Stromal cell of bone marrow (primary cell): ENCODE results near the gene HORMAD2.
"Not testable (repeated sequence)": the region's sequence is repeated elsewhere in the genome, so short reads cannot be mapped to it uniquely, and the experiment has no call there.

Source experiments
- DNase-seq: peaks from one replicate; pipeline ENCODE4 v3.0.0-alpha.2; 2012; ENCODE audit warnings: low read depth

The HORMAD2 gene

DNA sequence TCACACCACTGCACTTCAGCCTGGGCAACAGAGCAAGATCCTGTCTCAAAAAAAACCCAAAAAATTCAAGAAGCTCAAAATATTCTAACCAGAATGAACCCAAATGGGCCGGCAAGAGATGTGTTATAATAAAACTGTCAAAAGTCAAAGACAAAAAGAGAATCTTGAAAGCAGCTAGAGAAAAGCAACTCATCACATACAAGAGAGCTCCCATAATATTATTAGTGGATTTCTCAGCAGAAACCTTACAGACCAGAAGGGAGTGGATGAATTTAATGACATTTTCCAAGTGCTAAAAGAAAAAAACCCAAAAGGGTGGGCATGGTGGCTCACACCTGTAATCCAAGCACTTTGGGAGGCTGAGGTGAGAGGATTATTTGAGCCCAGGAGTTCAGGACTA is 22.9 kb upstream of the HORMAD2 start:
- no peak for DNase-seq

DNA sequence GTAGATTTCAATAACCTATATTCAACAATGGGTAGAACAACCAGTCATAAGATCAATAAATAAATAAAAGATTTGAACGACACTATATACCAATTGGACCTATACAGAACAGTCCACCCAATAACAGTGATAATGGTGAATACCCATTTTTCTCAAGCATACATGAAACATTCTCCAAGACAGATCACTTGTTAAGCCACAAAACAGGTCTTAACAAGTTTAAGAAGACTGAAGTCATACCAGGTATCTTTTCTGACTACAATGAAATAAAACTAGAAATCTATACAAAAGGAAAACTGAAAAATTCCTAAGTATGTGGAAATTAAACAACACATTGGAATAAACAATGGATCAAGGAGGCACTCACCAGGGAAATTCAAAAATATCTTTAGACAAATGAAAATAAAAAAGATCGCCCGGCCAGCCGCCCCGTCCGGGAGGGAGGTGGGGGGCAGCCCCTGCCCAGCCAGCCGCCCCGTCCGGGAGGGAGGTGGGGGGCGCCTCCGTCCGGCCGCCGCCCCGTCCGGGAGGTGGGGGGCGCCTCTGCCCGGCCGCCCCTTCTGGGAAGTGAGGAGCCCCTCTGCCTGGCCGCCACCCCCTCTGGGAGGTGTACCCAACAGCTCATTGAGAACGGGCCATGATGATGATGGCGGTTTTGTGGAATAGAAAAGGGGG is 20.8 kb upstream of the HORMAD2 start:
- not testable (repeated sequence) for DNase-seq

DNA sequence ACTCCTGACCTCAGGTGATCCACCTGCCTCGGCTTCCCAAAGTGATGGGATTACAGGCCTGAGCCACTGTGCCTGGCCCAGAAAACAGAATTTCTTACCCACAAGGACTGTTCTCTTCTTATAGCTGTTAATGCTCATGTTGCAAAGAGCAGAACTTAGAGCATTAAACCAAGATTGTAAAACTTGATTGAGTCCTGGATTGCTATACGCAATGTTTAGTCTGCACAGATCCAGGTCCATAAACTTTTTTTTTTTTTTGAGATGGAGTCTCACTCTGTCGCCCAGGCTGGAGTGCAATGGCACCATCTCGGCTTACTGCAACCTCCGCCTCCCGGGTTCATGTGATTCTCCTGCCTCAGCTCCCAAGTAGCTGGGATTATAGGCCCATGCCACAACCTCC is 19.2 kb upstream of the HORMAD2 start:
- not testable (repeated sequence) for DNase-seq

DNA sequence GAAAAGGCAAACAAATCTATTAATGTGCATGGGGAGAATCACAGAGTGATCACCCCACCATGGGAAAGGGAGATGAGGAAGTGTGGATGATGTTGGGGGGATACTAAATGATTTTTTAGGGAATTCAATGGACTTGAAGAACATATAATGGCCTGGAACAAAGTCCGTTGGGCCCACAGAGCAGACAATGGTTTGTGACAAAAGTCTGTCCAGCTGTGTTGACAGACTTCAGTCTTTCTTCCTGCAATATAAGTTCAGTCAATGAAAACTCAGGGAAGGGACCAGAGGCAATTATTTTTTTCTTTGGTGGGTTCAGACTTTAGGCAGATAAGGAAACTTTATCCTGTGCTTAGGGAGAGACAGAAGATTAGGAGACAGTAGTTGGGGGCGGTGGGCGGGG is 18.0 kb upstream of the HORMAD2 start:
- no peak for DNase-seq

DNA sequence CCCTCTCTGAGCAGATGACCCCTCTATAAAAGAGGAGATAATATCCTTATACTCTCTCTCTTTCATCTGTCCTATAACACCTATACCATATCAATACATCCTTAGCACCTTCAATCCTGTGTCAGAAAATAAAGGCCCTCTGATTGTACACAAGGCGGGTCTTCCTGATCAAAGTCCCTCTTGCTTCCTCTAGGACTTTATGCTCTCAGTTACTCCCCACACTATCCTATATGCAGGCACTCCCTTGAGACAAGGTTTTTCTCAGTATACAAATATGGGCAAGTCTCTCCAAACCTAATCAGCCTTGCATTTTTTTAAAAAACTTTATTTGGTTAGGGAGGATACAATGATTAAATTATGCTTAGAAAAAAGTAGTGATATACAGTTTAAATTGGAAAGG is 17.3 kb upstream of the HORMAD2 start:
- DNase-seq: no peak

DNA sequence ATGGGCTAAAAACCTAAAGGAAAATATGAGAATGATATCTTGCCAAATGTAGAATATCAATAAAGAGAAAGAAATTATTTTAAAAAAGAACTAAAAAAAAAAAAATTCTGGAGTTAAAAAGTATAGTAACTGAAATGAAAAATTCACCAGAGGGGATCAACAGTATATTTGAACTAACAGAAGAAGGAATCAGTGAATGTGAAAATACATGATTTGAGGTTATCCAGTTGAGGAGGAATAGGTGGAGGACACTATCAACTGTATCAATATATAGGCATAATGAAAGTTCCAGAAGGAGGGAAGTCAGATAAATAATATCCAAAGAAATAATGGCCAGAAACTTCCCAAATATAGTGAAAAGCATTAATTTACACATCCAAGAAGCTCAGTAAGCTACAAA is 16.1 kb upstream of the HORMAD2 start:
- DNase-seq: no peak

DNA sequence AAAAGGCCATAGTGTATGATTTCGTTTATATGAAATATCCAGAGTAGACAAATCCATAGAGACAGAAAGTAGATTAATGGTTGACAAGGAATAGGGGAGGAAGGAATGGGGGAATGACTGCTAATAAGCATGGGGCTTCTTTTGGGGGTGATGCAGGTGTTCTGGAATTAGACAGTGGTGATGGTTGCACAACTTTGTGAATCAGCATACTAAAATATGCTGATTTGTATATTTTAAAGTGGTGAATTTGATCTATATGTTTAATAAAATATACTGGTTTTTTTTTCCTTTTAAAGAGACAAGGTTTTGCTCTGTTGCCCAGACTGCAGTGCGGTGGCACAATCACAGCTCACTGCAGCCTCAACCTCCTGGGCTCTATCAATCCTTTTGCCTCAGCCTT is 6.5 kb upstream of the HORMAD2 start:
- DNase-seq: no peak

DNA sequence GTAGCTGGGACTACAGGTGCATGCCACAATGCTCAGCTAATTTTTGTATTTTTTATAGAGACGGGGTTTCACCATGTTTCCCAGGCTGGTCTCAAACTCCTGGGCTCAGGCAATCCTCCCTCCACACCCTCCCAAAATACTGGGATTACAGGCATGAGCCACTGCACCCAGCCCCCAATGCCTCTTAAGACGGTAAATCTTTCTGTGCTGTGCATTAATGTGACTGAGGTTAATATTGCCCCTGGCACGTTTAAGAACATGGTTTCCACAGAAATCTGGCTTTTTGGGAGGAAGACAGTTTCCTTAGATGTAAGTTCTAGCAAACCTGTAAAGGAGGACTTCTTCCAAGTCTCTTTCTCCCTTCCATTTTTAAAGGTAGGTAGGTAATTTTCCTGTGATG is 6.1 kb upstream of the HORMAD2 start:
- DNase-seq: no peak

DNA sequence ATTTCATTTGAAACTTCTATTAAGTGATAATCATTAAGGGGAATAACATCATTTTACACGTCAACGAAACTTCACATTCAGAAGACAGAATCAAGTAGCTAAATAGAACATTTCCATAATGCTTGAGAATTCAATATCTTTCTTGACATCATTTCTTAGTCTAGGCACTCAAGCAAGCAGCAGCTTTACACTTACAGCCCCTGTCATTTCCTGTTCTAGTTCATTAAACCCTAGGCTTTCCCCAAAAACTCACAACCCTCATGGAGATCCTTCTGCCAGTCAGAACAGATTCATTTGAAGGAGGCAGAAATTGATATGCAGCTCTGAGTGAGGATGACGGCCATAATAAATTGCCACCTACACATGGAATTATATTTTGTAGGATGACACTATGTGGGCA is 5.3 kb upstream of the HORMAD2 start:
- DNase-seq: no peak

DNA sequence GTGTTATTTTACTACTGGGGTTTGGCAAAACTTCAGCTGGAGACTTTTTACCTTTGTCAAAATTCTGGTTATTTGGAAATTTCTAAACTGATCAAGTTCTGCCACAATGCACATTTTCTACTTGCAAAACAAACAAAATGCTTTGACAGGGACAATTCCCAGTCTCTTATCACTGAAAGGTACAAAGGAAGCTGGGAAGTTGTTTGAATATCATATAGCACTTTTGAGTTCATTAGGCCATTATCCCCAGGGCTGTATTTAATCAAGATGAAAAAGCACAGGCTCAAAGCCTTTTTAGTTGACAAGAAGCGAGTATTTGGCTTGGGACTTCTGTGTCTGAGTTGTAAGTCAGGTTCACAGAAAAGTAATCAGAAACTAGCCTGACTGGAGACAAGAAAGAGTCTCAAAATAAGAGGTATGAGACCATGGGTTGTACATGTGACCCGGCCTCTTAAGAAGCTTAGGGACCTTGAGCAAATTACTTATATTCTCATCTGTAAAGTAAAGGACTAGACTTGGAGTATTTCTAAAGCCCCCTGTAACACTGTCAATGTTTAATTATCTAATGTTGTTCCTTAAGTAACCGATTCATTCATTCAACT is 2.9 kb upstream of the HORMAD2 start:
- no peak for DNase-seq

DNA sequence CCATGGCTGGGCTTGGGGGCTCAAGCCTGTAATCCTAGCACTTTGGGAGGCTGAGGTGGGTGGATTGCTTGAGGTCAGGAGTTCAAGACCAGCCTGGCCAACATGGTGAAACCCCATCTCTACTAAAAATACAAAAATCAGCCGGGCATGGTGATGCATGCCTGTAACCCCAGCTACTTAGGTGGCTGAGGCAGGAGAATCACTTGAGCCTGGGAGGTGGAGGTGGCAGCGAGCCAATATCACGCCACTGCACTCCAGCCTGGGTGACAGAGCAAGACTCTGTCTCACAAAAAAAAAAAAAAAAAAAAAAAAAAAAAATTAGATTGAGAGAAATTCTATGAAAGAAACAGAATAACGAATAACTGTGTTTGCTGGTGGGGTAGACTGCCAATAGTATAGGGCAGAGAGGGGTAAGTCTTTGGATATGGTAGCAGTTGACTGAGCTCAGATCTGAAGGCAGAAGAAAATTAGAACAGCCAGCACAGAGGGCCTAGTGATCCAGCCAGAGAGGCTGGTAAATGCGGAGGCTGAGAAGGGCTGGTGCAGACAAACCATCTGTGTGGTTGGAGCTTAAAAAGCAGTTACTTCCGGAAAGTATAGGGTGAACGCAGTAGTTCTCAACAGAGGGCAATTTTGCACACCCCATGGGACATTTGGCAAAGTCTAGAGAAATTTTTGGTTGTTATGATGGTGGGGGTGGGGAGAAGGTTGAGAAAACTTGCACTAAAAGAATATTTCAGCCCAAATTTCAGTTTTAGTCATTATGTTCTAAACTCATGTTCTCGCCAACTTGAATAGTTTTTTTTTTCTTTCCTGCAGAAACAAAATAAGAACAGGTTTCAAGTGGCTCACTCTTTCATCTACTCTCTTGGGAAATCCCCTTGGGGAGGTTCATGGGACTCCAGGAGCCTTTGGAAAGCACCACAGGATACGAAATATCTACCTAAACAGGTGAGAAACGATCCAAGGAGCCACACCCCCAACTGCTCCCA is 1.6 kb upstream of the HORMAD2 start:
- no peak for DNase-seq

DNA sequence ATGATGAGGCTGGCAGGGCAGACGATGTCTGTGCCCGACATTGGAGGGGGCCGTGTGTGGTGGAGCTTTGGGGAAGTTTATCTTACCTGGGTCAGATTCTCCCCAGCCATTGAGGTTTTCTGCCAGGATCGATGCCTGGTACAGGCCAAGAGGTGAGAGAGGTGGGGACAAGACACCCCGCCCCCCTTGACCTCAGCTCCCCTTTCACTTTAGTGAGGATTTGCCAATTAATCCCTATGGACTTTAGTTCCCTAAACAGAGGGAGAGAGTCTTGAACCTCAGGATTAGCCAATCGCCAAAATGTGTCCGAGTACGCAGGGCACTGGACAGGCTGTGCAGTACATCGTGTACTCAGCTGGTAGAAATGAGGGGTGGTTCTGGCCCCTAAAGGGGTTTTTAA is 541 bp downstream of the HORMAD2 start:
- DNase-seq: no peak

DNA sequence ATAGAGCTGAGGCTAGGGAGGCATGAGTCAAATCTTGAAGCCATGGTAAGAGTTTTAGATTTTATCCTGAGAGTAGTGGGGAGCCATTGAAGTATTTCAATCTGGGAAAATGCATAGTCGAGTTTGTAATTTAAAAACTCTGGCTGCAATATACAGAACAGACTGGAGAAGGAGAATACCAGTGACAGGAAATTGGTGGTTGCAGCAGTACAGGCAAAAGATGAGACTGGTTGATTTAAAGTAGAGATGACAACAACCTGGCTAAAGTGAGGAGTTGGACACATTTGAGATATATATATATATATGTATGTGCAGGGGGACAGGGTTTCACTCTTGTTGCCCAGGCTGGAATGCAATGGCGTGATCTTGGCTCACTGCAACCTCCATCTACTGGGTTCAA is 6.2 kb downstream of the HORMAD2 start:
- DNase-seq: no peak

DNA sequence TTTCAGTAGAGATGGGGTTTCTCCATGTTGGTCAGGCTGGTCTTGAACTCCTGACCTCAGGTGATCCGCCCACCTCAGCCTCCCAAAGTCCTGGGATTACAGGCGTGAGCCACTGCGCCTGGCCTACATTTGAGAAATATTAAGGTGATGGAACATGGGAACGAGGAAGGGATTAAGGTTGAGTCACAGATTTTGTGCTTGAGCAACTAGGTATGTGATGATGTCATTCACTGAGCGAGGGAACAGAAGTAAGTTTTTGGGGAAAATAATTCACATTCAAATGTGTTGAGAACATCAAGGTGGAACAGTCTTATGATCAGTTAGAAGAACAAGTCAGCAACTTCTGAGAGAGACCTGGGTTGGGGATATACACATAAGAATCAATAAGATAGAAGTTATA is 6.8 kb downstream of the HORMAD2 start:
- DNase-seq: not testable (repeated sequence)

DNA sequence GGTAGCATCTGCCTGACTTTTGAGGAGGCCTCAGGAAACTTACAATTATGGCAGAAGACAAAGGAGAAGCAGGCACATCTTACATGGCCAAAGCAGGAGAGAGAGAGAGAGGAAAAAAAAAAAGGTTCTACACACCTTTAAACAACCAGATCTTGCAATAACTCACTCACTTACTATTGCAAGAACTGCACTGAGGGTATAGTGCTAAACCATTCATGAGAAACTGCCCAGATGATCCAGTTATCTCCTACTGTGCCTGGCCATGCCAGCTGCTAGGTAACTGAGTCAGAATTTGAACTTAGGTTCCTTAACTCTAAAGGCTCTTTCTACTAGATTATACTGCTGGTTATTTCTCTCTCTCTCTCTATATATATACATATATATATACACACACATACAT is 7.3 kb downstream of the HORMAD2 start:
- no peak for DNase-seq

DNA sequence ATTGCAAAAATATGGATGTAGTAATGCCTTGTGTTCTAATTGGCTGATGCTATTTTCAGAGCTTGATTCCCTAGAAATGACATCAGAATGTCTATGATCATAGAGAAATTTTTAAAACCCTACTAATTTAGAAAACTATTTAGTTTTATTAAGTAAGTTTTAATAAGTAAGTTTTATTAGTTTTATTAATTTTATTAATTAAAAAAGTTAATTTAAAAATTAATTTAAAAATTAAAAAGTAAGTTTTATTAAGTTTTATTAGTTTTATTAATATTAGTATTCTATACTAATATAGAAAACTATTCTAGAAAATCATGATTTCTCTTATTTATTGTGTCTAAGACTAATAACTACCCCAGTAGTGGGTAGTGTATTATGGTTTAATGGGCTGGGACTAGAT is 8.2 kb downstream of the HORMAD2 start:
- no peak for DNase-seq

DNA sequence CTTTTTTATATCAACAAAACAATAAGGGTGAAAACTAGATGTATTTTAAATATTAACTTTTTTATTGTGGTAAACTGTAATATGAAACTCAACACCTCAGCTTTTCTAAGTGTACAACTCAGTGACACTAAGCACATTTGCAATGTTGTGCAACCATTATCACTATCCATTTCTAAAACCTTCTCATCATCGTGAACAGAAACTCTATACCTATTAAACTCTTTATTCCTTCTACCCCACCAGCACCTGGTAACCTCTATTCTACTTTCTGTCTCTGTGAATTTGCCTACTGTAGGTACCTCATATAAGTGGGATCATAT is 9.4 kb downstream of the HORMAD2 start:
- DNase-seq: no peak

DNA sequence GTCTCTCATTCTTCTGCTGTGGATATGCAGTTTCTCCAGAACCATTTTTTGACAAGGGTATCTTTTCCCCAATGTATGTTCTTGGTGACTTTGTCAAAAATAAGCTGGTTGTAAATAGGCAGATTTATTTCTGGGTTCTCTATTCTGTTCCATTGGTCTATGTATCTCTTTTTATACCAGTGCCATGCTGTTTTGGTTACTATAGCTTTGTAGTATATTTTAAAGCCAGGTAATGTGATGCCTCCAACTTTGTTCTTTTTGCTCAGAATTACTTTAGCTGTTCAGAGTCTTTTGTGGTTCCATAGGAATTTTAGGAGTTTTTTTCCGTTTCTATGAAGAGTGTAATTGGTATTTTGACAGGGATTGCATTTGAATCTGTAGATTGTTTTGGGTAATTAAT is 12.4 kb downstream of the HORMAD2 start:
- no peak for DNase-seq

DNA sequence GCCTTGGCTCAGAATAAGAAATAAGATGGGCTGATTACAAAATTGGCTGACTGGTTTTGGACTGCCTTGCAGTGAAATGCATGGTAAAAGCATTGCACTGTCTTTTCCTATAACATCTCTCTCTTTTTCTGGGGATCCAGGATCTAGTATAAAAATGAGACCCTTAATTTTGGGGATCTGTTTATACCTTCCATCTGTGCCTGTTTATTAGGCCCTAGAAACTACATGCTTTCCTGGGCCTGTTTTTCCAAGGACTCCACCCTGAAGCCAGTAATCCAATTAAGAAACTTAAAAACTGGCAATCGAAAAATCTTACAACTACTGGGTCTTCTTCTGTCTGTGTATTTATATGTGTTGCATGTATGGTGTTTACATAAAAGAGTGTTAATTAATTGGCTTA is 14.5 kb downstream of the HORMAD2 start:
- no peak for DNase-seq

DNA sequence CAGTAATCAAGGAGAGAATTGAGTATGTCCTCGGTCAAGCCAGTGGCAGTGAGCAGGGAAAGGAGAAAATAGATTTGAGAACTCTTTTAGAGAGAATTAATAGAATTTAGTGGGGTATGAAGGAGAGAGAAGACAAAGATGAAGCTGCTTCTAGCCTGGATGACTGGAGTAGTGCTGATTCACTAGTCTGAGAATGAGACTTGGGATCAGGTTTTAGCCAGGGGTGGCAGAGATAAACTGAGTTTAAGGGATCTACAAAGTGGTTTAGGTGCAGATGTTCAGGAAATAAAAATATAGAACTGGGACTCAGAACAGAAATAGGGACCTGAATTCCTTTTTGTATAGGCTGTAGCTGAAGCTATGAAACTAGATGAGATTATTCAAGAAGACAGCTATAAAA is 17.6 kb downstream of the HORMAD2 start:
- DNase-seq: no peak

DNA sequence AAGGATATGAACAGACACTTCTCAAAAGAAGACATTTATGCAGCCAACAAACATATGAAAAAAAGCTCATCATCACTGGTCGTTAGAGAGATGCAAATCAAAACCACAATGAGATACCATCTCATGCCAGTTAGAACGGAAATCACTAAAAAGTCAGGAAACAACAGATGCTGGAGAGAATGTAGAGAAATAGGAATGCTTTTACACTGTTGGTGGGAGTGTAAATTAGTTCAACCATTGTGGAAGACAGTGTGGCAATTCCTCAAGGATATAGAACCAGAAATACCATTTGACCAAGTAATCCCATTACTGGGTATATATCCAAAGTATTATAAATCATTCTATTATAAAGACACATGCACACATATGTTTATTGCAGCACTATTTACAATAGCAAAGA is 20.5 kb downstream of the HORMAD2 start:
- not testable (repeated sequence) for DNase-seq

DNA sequence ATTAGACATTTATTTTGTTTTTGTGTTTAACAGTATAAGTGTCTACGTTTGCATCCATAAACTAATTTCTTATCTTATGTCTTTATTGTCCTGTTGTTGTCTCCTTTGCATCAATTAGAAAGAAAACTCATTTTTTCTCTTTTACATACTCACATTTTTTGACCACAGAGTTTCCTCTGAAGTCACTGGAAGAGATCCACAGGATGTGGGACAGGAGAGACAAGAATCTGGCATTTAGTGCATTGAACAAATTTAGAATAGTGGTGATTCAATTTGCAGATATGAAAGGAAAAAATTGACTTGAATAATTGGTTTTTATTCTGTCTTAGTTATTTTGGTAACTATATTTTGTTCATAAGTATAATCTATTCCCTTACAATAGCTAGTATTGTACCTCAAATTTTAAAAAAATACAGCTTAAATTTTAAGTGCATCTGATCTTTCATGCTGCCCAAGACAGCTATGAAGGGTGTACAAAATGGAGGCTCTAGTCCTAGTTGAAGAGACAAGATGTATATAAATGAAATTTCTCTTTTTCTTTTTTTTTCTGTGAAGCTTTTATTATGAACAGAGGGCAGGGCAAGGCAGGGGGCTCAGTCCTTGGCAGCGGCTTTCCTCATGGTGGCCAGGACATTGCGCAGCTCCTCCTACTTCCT is 24.4 kb downstream of the HORMAD2 start:
- DNase-seq: no peak

DNA sequence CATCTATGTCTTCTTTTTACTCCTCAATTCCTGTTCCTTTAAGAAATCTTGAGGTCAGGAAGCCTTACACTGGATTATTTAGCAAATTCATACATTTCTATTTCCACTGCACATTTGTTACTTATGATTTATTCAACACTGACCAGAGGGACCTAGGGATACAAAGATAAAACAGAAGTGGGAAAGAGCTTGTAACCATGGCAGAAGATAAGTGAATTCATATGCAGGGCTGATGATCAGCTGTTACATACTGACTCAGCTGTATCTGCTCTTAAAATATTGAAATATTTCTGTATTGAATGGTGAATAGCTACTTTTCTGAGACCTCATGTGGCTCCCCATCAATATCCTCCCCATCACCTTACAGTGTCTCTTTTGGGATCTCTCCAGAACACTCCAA is 25.2 kb downstream of the HORMAD2 start:
- DNase-seq: no peak
